GM18867 (cell line): ENCODE results near the gene CHST4.
"Not testable (repeated sequence)": the region's sequence is repeated elsewhere in the genome, so short reads cannot be mapped to it uniquely, and the experiment has no call there.

ENCODE experiments used
- ATAC-seq: cut with Tn5 transposase; IDR thresholded peaks from one replicate; pipeline ENCODE4 v1.9.1; 2021; ENCODE audit warnings: mild to moderate bottlenecking, moderate library complexity; ENCODE audit not compliant: unreplicated experiment

CHST4 gene

GRCh38 chr16:71569621-71570020 is 43.4 kb downstream of the CHST4 start:
- no peak for ATAC-seq

- ATAC-seq: no peak
Measured at GRCh38 chr16:71570144-71570543, 43.9 kb downstream of the CHST4 start.

DNA sequence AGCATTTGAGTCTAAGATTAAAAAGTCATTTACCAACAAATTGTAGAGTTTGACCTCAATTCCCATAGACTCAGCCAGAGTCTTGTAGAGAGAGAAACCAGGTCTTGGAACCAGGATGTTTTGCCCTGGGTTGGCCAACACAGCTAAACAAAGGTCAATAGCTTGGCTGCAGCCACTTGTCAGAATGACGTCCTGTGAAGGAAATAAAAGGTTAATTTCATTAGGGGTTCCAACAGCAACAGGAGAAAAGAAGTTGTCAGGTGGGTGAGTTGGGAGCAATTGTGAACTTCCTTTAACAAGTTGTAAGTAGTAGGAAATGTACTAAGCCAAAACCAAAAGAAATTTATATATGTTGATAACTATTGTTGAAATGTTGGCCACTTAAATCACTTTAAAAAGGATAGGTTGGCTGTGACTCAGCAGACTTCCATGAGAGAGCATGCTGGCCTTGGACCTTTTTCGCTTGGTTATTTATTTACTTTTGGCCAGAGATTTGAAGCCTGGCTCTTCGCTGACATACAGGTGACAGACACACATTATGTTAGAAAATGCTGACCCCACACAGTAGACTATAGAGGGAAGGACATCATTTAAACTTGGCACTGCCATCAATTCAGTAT is 46.4 kb downstream of the CHST4 start:
- no peak for ATAC-seq

DNA sequence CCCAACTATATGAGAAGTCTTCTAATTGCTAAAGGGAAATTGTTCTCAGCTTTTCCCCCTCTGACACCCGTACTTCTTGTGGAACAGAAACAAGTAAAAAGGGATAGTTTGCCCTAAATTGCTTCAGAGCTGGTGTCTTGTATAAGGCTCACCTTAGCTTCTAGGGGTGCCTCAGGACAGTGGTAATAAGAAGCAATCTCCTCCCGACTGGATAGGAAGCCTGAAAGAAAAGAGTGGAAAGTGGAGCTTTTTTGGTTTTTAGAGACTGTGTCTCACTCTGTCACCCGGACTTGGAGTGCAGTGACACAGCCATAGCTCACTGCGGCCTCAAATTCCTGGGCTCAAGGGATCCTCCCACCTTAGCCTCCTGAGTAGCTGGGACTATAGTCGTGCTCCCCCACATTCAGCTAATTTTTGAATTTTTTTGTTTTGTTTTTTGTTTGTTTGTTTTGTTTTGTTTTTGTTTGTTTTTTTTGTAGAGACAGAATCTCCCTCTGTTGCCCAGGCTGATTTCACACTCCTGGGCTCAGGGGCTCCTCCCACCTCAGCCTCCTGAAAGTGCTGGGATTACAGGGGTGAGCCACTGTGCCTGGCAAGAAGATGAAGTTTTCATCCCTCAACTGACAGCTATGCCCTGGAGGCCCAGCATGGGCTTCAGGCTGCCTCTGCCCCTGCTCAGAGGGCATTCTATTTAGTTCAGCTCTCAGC is 47.3 kb downstream of the CHST4 start:
- no peak for ATAC-seq

- ATAC-seq: no peak
Measured at GRCh38 chr16:71574702-71575101, 48.5 kb downstream of the CHST4 start.

- ATAC-seq: no peak
Measured at GRCh38 chr16:71576971-71577370, 50.7 kb downstream of the CHST4 start, which contains the start of gene TAT. TSS of gene TAT (minus strand) at chr16:71577092. CDS start at chr16:71576415, 677 bp downstream.

DNA sequence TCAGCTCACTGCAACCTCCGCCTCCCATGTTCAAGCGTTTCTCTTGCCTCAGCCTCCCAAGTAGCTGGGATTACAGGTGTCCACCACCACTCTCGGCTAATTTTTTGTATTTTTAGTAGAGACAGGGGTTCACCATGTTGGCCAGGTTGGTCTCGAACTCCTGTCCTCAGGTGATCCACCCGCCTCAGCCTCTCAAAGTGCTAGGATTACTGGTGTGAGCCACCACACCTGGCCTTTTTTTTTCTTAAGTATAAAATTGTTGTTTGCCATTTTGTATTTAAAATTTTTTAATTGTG is 56.3 kb downstream of the CHST4 start:
- ATAC-seq: not testable (repeated sequence)

DNA sequence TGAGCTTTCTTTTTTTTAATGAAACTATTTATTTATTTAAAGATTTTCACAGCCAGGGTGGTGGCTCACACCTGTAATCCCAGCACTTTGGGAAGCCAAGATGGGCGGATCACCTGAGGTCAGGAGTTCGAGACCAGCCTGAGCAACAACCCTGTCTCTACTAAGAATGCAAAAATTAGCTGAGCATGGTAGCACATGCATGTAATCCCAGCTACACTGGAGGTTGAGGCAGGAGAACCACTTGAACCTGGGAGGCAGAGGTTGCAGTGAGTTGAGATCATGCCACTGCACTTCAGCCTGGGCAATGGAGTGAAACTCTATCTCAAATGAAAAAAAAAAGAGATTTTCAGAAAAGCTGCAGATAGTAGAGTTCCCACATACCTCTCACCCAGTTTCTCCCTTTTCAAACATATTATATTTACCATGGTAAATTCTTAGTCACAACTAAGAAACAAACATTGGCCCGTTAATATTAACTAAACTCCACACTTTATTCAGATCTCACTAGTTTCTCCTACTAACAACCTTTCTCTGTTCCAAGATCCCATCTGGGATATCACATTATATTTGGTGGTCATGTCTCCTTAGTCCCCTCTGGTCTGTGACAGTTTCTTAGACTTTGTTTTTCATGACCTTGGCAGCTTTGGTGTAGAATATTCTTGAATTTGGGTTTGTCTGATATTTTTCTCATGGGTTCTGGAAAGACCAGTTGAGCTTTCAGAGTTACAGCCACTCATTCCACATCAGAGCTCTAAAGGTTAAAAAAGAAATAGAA is 58.5 kb downstream of the CHST4 start:
- ATAC-seq: no peak

- ATAC-seq: no peak
Measured at GRCh38 chr16:71585318-71585703, 59.1 kb downstream of the CHST4 start.
